SK-N-SH (cell line): ENCODE results near the gene MEX3D. TPM values are rescaled to one million over a fixed set of nuclear protein-coding genes. Genes with fewer than 3 reads are reported as not detected.
A peak's percentile ranks its signal among the peaks of the same experiment; 100 is the strongest.

Source experiments
- CHD2 ChIP-seq: fragments of 150-350 bp; IDR thresholded peaks from 2 replicates; pipeline ENCODE4 v1.6.1; 2018; ENCODE audit warnings: low read length; ENCODE audit not compliant: partially characterized antibody
- ELF1 ChIP-seq: IDR thresholded peaks from 2 replicates; pipeline ENCODE4 v1.4.0; 2012
- EP300 ChIP-seq, 2 experiments: IDR thresholded peaks; 2 replicates each; pipeline versions ENCODE4 v1.4.0 to v1.6.1; 2012; ENCODE audit warnings: borderline replicate concordance in 1 of 2, low read depth in 1 of 2, low read length in 1 of 2
- FOXJ3 ChIP-seq: sonication (generic); formaldehyde crosslinking; IDR thresholded peaks from 2 replicates; pipeline ENCODE4 v1.5.1; 2020; ENCODE audit warnings: mild to moderate bottlenecking, missing genetic modification reagents
- MXI1 ChIP-seq: IDR thresholded peaks from 2 replicates; pipeline ENCODE4 v1.6.1; 2012; ENCODE audit warnings: mild to moderate bottlenecking, low read depth, low read length, improper control_type of control experiment
- NFIC ChIP-seq: IDR thresholded peaks from 2 replicates; pipeline ENCODE4 v1.4.0; 2012; ENCODE audit warnings: borderline replicate concordance
- NRF1 ChIP-seq: IDR thresholded peaks from 2 replicates; pipeline ENCODE4 v1.6.1; 2012; ENCODE audit warnings: low read depth, mild to moderate bottlenecking, low read length
- RCOR1 ChIP-seq: fragments of 150-350 bp; IDR thresholded peaks from 2 replicates; pipeline ENCODE4 v1.6.1; 2017; ENCODE audit warnings: antibody characterized with exemption, low read length
- RXRA ChIP-seq: IDR thresholded peaks from 2 replicates; pipeline ENCODE4 v1.4.0; 2012; ENCODE audit warnings: low read depth, mild to moderate bottlenecking, borderline replicate concordance
- SMC3 ChIP-seq: IDR thresholded peaks from 2 replicates; pipeline ENCODE4 v1.6.1; 2012; ENCODE audit warnings: low read depth, low read length, improper control_type of control experiment
- polyA plus RNA-seq, 3 experiments: library from polyadenylated mRNA; depleted of rRNA; stranded (reverse); fragments of >200 nt; gene quantifications; 2 replicates each; pipeline ENCODE4 v1.2.3, GENCODE V29; 2012
- TF ChIP-seq, protein P1 (sequence below): IDR thresholded peaks from 2 replicates; pipeline ENCODE4 v1.6.1; 2012; ENCODE audit warnings: mild to moderate bottlenecking, low read depth, low read length, moderate library complexity
- TF ChIP-seq, protein P2 (sequence below): fragments of 200-600 bp; sonication (generic); IDR thresholded peaks from 2 replicates; pipeline ENCODE4 v1.6.1; 2017; ENCODE audit warnings: antibody characterized with exemption, mild to moderate bottlenecking, moderate library complexity
- TF ChIP-seq, protein P3 (sequence below): IDR thresholded peaks from 2 replicates; pipeline ENCODE4; 2012
- TF ChIP-seq, protein P4 (sequence below): fragments of 150-350 bp; IDR thresholded peaks from 2 replicates; pipeline ENCODE4 v1.6.1; 2016; ENCODE audit warnings: mild to moderate bottlenecking, low read depth, low read length

The MEX3D gene
- polyA plus RNA-seq, 1 of the 3 experiments (the other 2 are of a cell fraction) = 14.9 TPM

DNA sequence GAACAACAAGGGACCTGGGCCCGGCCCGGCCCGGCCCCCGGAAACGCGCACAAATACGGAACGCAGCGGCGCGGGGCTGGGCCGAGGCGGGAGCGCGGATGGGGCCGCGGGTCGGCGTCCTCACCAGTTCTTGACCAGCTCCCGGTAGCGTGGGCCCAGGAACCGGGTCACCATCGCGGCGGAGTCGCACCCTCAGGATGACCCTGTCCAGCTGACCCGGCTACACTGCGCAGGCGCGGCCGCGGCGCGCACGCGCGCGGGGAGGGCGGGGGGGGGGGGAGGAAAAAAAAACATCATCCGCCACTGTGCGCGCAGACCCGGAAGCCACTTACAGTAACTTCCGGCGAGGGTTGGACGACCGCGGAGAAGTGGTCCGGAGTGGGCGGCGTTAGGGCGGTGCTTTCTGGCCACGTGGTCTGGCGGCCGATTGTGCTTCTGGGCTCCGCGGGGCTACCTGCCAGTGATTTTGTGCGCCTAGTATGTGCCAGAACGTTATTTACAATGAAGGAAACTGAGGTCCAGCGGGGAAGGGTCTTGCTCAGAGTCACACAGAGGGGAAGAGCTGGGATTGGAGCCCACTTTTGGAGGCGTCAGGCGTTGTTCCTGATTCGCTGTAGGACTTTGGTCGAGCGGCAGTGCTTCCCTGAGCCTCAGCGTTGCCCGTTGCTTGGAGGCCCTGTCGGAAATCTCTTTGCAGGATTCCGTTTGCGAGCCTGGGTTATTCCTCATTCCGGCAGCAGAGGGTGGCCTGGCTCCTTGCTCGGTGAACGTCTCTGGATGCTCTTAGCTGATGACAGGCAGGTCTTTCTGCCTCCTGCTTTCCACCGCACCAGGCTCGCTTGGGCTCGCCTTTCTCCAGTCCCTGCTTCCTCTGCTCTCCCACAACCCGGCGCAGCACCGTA lies 37.4 kb upstream of the MEX3D start, which contains the start of gene UQCR11 (continued):
- TF ChIP-seq, protein P1, sequence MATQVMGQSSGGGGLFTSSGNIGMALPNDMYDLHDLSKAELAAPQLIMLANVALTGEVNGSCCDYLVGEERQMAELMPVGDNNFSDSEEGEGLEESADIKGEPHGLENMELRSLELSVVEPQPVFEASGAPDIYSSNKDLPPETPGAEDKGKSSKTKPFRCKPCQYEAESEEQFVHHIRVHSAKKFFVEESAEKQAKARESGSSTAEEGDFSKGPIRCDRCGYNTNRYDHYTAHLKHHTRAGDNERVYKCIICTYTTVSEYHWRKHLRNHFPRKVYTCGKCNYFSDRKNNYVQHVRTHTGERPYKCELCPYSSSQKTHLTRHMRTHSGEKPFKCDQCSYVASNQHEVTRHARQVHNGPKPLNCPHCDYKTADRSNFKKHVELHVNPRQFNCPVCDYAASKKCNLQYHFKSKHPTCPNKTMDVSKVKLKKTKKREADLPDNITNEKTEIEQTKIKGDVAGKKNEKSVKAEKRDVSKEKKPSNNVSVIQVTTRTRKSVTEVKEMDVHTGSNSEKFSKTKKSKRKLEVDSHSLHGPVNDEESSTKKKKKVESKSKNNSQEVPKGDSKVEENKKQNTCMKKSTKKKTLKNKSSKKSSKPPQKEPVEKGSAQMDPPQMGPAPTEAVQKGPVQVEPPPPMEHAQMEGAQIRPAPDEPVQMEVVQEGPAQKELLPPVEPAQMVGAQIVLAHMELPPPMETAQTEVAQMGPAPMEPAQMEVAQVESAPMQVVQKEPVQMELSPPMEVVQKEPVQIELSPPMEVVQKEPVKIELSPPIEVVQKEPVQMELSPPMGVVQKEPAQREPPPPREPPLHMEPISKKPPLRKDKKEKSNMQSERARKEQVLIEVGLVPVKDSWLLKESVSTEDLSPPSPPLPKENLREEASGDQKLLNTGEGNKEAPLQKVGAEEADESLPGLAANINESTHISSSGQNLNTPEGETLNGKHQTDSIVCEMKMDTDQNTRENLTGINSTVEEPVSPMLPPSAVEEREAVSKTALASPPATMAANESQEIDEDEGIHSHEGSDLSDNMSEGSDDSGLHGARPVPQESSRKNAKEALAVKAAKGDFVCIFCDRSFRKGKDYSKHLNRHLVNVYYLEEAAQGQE = no peak
- TF ChIP-seq CHD2 (peak; percentile 30), SMC3 (peak; percentile 39), MXI1 (peak; percentile 93), NRF1 (peak; percentile 84), NFIC (no peak), RXRA (no peak), ELF1 (peak; percentile 89), FOXJ3 (CRISPR knock-in tag) (no peak), EP300 (IDR thresholded peaks at IDR 0.05; ENCODE audit: borderline replicate concordance in 1 of 2, low read depth in 1 of 2, low read length in 1 of 2) (no peak), RCOR1 (no peak)
- TF ChIP-seq, protein P2, sequence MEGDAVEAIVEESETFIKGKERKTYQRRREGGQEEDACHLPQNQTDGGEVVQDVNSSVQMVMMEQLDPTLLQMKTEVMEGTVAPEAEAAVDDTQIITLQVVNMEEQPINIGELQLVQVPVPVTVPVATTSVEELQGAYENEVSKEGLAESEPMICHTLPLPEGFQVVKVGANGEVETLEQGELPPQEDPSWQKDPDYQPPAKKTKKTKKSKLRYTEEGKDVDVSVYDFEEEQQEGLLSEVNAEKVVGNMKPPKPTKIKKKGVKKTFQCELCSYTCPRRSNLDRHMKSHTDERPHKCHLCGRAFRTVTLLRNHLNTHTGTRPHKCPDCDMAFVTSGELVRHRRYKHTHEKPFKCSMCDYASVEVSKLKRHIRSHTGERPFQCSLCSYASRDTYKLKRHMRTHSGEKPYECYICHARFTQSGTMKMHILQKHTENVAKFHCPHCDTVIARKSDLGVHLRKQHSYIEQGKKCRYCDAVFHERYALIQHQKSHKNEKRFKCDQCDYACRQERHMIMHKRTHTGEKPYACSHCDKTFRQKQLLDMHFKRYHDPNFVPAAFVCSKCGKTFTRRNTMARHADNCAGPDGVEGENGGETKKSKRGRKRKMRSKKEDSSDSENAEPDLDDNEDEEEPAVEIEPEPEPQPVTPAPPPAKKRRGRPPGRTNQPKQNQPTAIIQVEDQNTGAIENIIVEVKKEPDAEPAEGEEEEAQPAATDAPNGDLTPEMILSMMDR = peak; percentile 63
- TF ChIP-seq, protein P3, sequence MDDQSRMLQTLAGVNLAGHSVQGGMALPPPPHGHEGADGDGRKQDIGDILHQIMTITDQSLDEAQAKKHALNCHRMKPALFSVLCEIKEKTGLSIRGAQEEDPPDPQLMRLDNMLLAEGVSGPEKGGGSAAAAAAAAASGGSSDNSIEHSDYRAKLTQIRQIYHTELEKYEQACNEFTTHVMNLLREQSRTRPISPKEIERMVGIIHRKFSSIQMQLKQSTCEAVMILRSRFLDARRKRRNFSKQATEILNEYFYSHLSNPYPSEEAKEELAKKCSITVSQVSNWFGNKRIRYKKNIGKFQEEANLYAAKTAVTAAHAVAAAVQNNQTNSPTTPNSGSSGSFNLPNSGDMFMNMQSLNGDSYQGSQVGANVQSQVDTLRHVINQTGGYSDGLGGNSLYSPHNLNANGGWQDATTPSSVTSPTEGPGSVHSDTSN = peak; percentile 38; the same call in 1 of the 2 replicates
- TF ChIP-seq, protein P4, sequence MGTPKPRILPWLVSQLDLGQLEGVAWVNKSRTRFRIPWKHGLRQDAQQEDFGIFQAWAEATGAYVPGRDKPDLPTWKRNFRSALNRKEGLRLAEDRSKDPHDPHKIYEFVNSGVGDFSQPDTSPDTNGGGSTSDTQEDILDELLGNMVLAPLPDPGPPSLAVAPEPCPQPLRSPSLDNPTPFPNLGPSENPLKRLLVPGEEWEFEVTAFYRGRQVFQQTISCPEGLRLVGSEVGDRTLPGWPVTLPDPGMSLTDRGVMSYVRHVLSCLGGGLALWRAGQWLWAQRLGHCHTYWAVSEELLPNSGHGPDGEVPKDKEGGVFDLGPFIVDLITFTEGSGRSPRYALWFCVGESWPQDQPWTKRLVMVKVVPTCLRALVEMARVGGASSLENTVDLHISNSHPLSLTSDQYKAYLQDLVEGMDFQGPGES = no peak
- TF ChIP-seq, all 33 proteins: peak for 15
